Fibroblast of the aortic adventitia (primary cell): ENCODE measurements around the gene OPTN. TPM values are rescaled to one million over a fixed set of nuclear protein-coding genes. Genes with fewer than 3 reads are reported as not detected.

Experiments
- DNase-seq: peaks from one replicate; pipeline ENCODE4 v3.0.0-alpha.2; 2010; ENCODE audit warnings: low read depth
- H3K4me3 ChIP-seq: 2 replicates; pipeline ENCODE4 v1.5.1; 2011; ENCODE audit warnings: low read depth, mild to moderate bottlenecking, control low read depth, low read length, moderate library complexity
- CTCF ChIP-seq: IDR thresholded peaks from 2 replicates; pipeline ENCODE4 v1.5.1; 2011; ENCODE audit warnings: mild to moderate bottlenecking, low read length, control low read depth, inconsistent platforms; ENCODE audit not compliant: insufficient read depth
- total RNA-seq: library from RNA; depleted of rRNA; stranded (reverse); fragments of >200 nt; gene quantifications from 2 replicates; pipeline ENCODE4 v1.2.3, GENCODE V29; 2012; ENCODE audit warnings: low replicate concordance

OPTN gene
- total RNA-seq, 1 donor: 107 TPM

- TF ChIP-seq CTCF: peak; percentile 49
- H3K4me3 ChIP-seq: peak overlapping the region; percentile 90
- peak; percentile 65 for DNase-seq
These were observed 758 bp upstream of the OPTN start for GRCh38 chr10:13099144-13099665.

GRCh38 chr10:13100349-13101294 is 659 bp downstream of the OPTN start:
- H3K4me3 ChIP-seq: peak overlapping the region; percentile 90

GRCh38 chr10:13102002-13102794 is 2.2 kb downstream of the OPTN start:
- H3K4me3 ChIP-seq: peak overlapping the region; percentile 67
- DNase-seq: peak; percentile 63
- no peak for TF ChIP-seq CTCF

More at GRCh38 chr10:13100349-13101294, 659 bp downstream of the OPTN start:
- TF ChIP-seq CTCF: no peak
- DNase-seq: peak; percentile 36

GRCh38 chr10:13103554-13103953 is 3.6 kb downstream of the OPTN start:
- no peak for DNase-seq
- H3K4me3 ChIP-seq: no peak overlapping the region
- no peak for TF ChIP-seq CTCF

GRCh38 chr10:13104697-13105096 is 4.7 kb downstream of the OPTN start:
- DNase-seq: no peak
- TF ChIP-seq CTCF: no peak
- no peak overlapping the region for H3K4me3 ChIP-seq

- TF ChIP-seq CTCF: no peak
- H3K4me3 ChIP-seq: no peak overlapping the region
- DNase-seq: peak; percentile 23
These were observed 5.2 kb downstream of the OPTN start for GRCh38 chr10:13105184-13105583.
